Measurements from ENCODE around the gene SIRT5. TPM values are rescaled to one million over a fixed set of nuclear protein-coding genes. Genes with fewer than 3 reads are reported as not detected.

The SIRT5 gene
- polyA plus RNA-seq, 2 of the 4 experiments (the other 2 are of a cell fraction) = 5.1 to 7.8 TPM

Other genes with a start within 250 kb of the SIRT5 start
- gene TBC1D7, start 246.1 kb upstream of the SIRT5 start, polyA plus RNA-seq (2011; rRNA removed) = 55.9 and 78.3 TPM in 2 replicates
- 25.2 to 34.6 TPM (median 28.2 TPM) in 3 replicates for gene TBC1D7, start 246.1 kb upstream of the SIRT5 start, polyA plus RNA-seq (2017; fragmentation: RNase III; extraction: RNeasy Plus Mini Kit Qiagen cat#74134 plus additional on column Dnase treatment)
- 2.7 and 3.0 TPM in 2 replicates for gene GFOD1, start 87.0 kb upstream of the SIRT5 start, polyA plus RNA-seq (2011; rRNA removed)
- 3.1 to 4.0 TPM (median 3.5 TPM) in 3 replicates for gene GFOD1, start 87.0 kb upstream of the SIRT5 start, polyA plus RNA-seq (2017; fragmentation: RNase III; extraction: RNeasy Plus Mini Kit Qiagen cat#74134 plus additional on column Dnase treatment)
- 41.2 and 75.1 TPM in 2 replicates for gene NOL7, start 40.7 kb downstream of the SIRT5 start, polyA plus RNA-seq (2011; rRNA removed)
- gene NOL7, start 40.7 kb downstream of the SIRT5 start, polyA plus RNA-seq (2017; fragmentation: RNase III; extraction: RNeasy Plus Mini Kit Qiagen cat#74134 plus additional on column Dnase treatment) = 82.7 to 90.7 TPM (median 85.9 TPM) in 3 replicates
- gene RANBP9, start 137.2 kb downstream of the SIRT5 start, polyA plus RNA-seq (2011; rRNA removed) = 15.7 and 20.3 TPM in 2 replicates
- gene RANBP9, start 137.2 kb downstream of the SIRT5 start, polyA plus RNA-seq (2017; fragmentation: RNase III; extraction: RNeasy Plus Mini Kit Qiagen cat#74134 plus additional on column Dnase treatment) = 13.7 to 15.2 TPM (median 14.3 TPM) in 3 replicates
- gene MCUR1, start 240.0 kb downstream of the SIRT5 start, polyA plus RNA-seq (2011; rRNA removed) = 13.1 and 15.6 TPM in 2 replicates
- gene MCUR1, start 240.0 kb downstream of the SIRT5 start, polyA plus RNA-seq (2017; fragmentation: RNase III; extraction: RNeasy Plus Mini Kit Qiagen cat#74134 plus additional on column Dnase treatment) = 11.6 to 14.1 TPM (median 11.6 TPM) in 3 replicates

Measured in A549 (cell line).